HG02840 (cell line): Measurements from ENCODE around the gene IFI27L2.

ENCODE experiments used
- ATAC-seq: cut with Tn5 transposase; IDR thresholded peaks from one replicate; pipeline ENCODE4 v1.9.1; 2021; ENCODE audit warnings: mild to moderate bottlenecking, moderate library complexity, moderate number of reproducible peaks; ENCODE audit not compliant: unreplicated experiment, low FRiP score

The IFI27L2 gene

DNA sequence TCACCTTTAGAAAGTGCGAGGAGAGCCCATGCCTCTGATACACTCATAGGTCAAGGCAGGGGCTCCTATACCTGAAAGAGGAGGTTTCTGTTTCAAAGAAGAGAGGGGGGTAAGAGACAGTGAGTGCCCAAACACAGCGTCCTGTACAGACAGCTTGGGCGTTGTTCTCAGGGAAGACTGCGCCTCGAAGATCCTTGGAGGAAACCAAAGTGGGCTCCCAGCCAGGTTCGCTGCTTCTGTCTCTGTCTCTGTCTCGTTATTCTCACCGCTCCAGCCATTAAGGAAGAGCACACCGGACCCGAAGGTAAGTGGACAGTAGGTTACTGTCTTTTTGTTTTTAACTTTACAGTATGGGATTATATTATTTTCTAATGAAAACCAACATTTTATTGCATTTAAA, 24.7 kb downstream of the IFI27L2 start:
- ATAC-seq = no peak

DNA sequence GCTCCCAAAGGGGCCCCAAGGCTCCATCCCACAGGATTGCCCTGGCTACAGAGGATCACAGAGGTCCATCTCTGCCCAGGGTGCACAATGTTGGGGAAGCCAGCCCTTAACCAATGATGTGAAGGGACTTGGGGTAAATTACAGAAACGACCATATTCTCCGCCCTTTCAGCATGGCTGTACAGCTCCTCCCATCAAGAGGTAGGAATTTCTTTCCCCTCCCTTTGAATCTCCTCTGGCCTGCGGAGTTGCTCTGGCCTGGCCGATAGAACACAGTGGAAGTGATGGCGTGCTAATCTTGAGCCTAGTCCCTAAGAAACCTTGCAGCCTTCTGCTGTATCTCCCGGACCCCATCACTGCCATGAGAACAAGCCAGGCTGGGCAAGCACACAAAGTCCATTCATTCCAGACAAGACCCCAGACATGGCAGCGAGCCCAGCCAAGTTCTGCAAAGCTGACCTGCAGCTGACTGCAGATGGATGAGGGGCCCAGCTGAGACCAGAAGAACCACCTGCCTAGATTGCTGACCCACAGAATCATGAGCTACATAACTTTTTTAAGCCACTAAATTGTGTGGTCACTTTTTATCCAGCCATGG, 25.8 kb downstream of the IFI27L2 start:
- ATAC-seq = no peak

DNA sequence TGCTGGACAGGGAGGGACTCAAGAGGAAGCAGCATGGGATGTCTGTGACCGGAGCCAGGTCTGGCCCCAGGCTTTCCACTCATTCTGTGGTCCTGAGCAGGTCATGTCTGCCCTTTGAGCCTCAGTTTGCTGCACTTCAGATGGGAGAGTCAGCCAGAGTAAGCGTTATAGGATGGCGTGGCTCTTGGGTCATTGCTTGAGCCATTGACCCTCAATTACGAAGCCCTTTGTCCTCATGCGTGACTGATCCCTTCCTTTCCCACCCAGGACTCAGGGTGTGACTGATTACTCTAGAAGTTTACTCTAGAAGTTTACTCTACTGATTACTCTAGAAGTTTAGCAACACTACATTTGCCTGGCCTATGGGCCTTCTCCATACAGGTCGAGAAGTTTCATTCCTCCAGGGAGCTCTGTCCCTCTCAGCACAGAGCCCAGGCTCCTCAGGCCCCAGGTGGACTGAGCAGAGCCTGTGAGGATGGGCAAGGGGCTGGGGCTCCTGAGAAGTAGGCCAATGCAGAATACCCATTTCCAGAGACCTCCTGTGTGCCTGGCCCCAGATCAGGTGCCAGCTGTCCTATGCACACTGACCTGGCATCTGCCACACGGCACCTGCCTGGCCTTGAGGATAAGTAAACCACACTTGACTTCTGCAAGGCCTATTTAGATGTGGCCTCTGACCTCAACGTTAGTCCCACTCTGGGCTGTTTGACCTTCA, 26.5 kb downstream of the IFI27L2 start:
- no peak for ATAC-seq

GRCh38 chr14:94101748-94102147, 27.7 kb downstream of the IFI27L2 start:
- no peak for ATAC-seq

DNA sequence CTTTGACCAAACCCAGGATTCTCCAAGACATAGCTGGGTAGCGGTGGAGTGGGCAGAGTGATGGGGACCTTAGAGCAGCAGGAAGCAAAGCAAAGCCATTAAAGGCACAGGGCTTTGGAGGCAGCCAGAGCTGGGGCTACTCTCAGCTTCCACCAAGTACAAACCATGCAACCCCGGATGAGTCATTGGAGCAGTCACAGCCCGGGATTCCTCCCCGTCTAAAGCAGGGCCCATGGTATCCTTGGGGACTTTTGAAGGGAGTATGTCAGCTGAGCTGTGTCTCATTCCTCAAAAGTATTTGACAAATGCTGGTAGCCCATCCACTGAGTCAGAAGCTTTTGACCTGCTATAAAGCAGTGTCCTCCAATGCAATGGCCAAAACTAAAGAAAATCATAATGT, 28.6 kb downstream of the IFI27L2 start:
- no peak for ATAC-seq

GRCh38 chr14:94099006-94099405, 30.4 kb downstream of the IFI27L2 start:
- ATAC-seq = no peak

DNA sequence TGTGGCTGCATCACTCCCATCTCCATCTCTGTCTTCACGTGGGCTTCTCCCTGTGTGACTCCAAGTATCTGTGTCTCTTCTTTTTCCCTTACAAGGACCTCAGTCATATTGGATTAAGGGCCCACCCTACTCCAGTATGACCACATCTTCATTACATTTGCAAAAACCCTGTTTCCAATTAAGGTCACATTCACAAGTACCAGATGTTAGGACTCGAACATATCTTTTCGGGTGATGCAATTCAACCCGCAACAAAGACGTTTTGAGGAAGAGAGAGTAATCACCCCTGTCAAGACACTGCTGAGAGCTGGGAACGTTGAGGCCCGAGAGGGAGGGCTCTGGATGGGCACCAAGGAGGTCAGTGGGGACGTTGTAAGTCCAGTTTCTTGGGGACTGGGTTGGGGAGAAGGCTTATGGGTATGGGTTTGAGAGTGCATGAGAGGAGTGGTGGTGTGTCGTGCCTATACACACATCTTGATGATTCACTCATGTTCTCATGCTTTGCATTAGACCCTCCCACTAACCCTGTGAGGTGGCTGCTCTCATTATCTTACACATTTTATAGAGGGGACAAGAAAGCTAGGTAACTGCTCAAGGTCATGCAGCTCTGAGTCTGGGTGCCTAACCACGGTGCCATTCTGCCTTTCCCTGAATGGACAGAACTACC, 30.9 kb downstream of the IFI27L2 start:
- ATAC-seq = no peak

- no peak for ATAC-seq
Measured at GRCh38 chr14:94097091-94097490, 32.3 kb downstream of the IFI27L2 start.

GRCh38 chr14:94093418-94093817, 36.0 kb downstream of the IFI27L2 start:
- ATAC-seq = no peak

DNA sequence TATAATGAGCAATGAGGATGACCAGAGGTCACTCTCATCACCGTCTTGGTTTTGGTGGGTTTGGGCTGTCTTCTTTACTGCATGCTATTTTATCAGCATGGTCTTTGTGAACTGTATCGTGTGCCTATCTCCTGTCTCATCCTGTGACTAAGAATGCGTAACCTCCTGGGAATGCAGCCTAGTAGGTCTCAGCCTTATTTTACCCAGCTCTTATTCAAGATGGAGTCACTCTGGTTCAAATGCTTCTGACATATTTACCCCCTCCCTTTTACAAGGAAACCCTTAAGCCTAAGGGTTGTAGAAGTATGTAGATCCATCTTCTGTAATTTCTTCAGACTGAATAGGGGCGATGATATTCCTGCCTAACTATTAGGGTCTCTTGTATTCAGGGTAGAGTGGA, 39.9 kb downstream of the IFI27L2 start:
- no peak for ATAC-seq

- ATAC-seq = no peak
Measured at GRCh38 chr14:94088516-94088915, 40.9 kb downstream of the IFI27L2 start.

DNA sequence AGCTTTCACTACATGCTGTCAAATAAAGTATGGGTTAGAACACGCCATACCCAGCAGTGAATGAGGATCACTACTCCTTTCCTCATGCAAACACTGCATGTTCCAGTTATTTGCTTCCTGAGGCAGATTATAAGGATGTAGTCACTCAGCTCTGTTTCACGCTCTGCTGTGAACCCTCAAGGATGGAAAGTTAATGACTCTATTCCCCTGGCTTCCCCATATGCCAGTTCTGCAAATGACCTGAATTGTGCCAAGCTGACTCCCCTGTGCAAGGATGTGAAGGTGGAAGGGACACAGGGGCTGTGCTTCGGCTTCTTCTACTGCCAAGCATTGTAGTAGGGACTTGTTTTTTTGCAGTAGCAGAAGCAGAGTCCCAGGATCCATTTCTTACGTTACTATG, 41.5 kb downstream of the IFI27L2 start:
- ATAC-seq = no peak

GRCh38 chr14:94081386-94081820, 48.0 kb downstream of the IFI27L2 start:
- peak; percentile 19 for ATAC-seq

GRCh38 chr14:94080621-94081385, 48.6 kb downstream of the IFI27L2 start, which contains the start of the genes DDX24 and IFI27L1:
TSS of gene DDX24 (minus strand) at chr14:94081202. CDS start at chr14:94079742, 1,460 bp downstream.
TSS of gene IFI27L1 (plus strand) at chr14:94081310. CDS start at chr14:94096938, 15,628 bp downstream.
- ATAC-seq = peak; percentile 99

DNA sequence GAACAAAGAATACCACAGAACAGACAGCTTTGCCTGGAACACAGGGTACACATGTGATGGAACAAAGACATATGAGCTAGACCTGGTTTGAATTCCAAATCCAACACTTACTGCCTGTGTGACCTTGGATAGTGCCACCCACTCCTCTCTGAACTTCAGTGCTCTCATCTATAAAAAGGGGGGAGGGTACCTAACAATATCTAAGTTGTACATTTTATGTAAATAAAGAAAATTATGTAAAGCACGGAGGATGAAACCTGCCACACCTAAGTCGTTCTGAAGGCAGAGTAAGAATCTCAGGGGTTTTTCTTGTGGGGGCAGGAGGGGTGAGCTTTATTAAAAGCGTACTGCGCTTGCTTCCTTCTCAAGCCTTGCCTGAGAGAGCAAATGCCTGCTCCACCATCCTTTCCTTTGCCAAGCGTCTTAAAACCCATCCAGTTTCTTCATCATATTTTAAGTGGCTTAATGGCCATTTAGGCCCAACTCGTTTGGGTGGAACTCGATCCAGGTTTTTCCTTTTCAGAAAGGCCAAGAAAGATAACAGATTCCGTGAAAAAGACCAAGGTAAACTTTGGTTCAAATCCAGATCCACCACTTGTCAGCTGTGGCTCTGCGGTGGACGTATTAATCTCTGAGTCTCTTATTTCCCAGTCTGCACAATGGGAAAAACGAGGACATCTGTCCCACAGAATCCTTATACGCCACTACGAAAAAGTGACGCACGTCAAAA, 49.3 kb downstream of the IFI27L2 start:
- no peak for ATAC-seq

GRCh38 chr14:94077823-94078222, 51.6 kb downstream of the IFI27L2 start:
- ATAC-seq = no peak
